GM12801 (cell line): ENCODE data around the gene GKN2.

ENCODE experiments used
- TF ChIP-seq, protein P1 (sequence below): IDR thresholded peaks from one replicate; pipeline ENCODE4 v1.5.1; 2011; ENCODE audit warnings: control low read depth; ENCODE audit not compliant: insufficient read length; ENCODE audit errors: extremely low read depth

The GKN2 gene

GRCh38 chr2:68920481-68921170 lies 32.1 kb downstream of the GKN2 start:
- TF ChIP-seq, protein P1, sequence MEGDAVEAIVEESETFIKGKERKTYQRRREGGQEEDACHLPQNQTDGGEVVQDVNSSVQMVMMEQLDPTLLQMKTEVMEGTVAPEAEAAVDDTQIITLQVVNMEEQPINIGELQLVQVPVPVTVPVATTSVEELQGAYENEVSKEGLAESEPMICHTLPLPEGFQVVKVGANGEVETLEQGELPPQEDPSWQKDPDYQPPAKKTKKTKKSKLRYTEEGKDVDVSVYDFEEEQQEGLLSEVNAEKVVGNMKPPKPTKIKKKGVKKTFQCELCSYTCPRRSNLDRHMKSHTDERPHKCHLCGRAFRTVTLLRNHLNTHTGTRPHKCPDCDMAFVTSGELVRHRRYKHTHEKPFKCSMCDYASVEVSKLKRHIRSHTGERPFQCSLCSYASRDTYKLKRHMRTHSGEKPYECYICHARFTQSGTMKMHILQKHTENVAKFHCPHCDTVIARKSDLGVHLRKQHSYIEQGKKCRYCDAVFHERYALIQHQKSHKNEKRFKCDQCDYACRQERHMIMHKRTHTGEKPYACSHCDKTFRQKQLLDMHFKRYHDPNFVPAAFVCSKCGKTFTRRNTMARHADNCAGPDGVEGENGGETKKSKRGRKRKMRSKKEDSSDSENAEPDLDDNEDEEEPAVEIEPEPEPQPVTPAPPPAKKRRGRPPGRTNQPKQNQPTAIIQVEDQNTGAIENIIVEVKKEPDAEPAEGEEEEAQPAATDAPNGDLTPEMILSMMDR: no peak

GRCh38 chr2:68918497-68918896 lies 34.2 kb downstream of the GKN2 start:
- TF ChIP-seq, protein P1: no peak

DNA sequence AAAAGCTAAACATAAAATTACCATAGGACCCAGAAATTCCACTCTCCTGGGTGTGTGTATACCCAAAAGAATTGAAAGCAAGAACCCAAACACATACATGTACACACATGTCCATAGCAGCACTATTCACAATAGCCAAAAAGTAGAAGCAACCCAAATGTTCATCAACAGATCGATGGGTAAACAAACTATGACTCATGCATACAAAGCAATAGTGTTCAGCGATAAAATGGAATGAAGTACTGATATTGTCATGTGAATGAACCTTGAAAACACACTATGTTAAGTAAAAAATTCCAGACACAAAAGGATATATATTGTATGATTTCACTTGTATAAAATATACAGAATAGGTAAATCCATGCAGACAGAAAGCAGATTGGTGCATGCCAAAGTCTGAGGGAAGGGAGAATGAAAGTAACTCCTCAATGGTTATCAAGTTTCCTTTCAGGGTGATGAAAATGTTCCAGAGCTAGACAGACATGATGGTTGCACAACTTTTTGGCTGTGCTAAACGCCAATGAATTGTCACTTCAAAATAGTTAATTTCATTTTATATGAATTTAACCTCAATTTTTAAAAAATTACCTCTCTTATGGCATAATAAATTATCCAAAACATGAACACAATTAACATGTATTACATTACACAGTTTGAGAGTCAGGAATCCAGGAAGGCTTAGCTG lies 35.5 kb downstream of the GKN2 start:
- TF ChIP-seq, protein P1: no peak

- TF ChIP-seq, protein P1: no peak
These were observed 36.5 kb downstream of the GKN2 start for GRCh38 chr2:68916226-68916625.

DNA sequence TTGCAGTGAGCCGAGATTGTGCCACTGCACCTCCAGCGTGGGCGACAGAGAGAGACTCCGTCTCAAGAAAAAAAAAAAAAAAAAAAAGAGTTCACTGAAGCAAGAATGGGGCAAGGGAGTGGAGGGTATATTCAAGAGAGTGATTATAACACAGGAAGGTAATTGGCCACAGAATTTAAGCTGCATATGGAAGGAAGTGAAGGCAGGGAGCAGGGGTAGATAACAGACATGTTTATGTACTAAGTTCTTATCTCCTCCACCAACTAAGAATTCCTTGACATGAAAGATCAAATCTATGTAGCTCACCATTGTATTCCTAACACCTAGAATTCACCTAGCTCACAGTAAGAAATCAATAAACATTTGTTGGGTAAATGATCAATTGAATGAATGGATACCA lies 37.3 kb downstream of the GKN2 start:
- TF ChIP-seq, protein P1: no peak

DNA sequence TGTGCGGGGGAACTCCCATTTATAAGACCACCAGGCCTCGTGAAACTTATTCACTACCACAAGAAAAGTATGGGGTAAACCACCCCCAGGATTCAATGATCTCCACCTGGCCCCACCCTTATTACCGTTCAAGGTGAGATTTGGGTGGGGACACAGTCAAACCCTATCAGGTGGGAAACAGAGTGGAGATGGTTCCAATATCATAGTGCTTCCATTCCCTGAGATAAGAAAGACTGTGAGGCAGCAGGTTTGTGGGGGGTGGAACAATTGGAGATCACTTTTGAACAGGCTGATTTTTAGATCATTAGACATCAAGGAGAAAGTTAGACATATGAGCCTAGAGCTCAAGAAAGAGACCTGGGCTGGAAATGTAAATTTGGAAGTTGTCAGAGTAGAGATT lies 39.3 kb downstream of the GKN2 start:
- TF ChIP-seq, protein P1: no peak

GRCh38 chr2:68912732-68913131 lies 40.0 kb downstream of the GKN2 start:
- TF ChIP-seq, protein P1: no peak
